ENCODE data around the gene RTEL1. TPM values are rescaled to one million over a fixed set of nuclear protein-coding genes. Genes with fewer than 3 reads are reported as not detected.

The RTEL1 gene
- total RNA-seq, 1 donor from 2014 or later = 34.1 TPM

DNA sequence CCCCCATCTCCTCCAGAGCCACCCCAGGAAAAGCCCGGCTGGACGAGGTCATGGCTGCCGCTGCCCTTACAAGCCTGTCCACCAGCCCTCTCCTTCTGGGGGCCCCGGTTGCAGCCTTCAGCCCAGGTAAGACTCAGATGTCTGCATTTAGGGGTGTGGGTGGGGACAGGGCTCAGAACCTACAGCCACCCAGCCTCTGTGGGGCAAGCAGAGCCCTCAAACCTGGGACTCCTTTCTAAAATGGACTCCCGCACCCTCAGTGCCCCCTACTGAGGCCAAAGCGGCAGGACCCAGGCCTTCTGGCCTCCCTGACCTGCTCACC lies 83.2 kb downstream of the RTEL1 start:
- DNase-seq (ENCODE audit: low spot score) (no peak), ATAC-seq (no peak)
- intact Hi-C loops (cut with DNase I) = loop anchor here (10.0 kb wide), 1 partner anchor 77 kb away; no protein-coding TSS in a partner anchor

DNA sequence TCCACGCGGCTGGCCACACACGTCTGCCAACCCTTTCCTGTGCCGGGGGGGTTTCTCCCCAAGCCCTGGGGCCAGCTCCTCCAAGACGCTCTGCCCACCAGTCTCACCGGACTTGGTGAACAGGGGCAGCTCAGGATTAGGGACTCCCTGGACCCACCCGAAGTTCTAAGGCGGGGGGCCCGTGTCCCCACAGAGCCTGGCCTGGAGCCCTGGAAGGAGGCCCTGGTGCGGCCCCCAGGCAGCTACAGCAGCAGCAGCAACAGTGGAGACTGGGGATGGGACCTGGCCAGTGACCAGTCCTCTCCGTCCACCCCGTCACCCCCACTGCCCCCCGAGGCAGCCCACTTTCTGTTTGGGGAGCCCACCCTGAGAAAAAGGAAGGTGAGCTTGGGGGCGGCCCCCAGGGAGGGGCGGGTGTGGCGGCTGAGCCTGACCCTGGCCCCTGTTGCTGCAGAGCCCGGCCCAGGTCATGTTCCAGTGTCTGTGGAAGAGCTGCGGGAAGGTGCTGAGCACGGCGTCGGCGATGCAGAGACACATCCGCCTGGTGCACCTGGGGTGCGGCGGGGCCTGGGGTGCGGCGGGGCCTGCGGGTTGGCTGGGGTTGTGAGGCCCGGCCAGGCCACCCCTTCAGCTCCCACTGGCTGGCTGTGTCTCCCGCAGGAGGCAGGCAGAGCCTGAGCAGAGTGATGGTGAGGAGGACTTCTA lies 83.7 kb downstream of the RTEL1 start:
- ATAC-seq = no peak
- DNase-seq (ENCODE audit: low spot score) = no peak
- intact Hi-C loops (cut with DNase I) = loop anchor here (10.0 kb wide), 1 partner anchor 77 kb away; no protein-coding TSS in a partner anchor

DNA sequence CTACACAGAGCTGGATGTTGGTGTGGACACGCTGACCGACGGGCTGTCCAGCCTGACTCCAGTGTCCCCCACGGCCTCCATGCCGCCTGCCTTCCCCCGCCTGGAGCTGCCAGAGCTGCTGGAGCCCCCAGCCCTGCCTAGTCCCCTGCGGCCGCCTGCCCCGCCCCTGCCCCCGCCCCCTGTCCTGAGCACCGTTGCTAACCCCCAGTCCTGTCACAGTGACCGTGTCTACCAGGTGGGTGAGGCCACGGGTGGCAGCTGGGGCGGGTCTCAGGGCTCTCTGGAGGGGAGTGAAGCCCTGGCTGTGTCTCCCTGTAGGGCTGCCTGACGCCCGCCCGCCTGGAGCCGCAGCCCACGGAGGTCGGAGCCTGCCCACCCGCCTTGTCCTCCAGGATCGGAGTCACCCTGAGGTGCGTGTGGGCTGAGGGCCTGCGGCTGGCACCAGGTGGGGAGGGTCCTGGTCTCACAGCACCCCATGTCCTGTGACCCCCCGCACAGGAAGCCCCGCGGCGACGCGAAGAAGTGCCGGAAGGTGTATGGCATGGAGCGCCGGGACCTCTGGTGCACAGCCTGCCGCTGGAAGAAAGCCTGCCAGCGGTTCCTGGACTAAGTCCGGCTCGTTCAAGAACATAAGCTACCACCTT lies 84.4 kb downstream of the RTEL1 start:
- ATAC-seq (no peak), DNase-seq (ENCODE audit: low spot score) (peak; percentile 66)
- intact Hi-C loops (cut with DNase I) = loop anchor here (10.0 kb wide), 1 partner anchor 78 kb away; no protein-coding TSS in a partner anchor

DNA sequence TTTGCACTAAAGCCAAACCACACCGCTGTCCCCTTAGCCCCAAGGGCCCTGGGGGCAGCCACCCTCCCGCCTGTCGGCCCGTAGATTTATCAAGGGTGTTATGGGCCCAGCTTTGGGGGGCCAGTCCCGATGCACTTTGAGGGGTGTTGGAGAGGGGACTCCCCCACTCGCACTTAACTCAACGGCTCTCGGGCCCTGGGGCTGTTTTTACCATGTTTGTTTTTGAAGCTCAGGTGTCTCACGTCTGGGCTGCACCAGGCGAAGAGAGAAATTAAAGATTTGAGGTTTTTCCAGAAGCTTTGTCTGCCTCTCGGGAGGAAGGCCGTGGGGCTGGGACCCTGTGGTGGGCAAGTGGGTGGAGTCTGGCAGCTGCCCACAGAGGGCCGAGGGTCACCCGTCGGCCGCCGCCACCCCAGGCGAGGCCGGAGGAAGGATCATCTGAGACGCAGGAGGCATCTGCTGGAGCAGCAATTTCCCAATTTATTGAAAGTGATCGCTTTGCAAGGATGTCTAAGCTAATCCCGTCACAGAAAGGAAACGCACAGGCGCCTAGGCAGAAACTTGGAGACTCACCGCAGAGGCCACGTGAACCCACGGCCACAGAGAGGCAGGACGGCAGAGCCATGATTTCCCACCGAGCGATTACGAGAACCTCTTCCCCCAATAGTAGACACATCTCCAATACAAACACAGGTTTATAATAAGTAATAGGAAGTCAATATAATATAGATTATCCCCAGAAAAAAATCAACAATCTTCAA lies 85.3 kb downstream of the RTEL1 start:
- ATAC-seq (no peak), DNase-seq (ENCODE audit: low spot score) (peak; percentile 57)
- intact Hi-C loops (cut with DNase I) = loop anchor here (10.0 kb wide), 1 partner anchor 79 kb away; no protein-coding TSS in a partner anchor

DNA sequence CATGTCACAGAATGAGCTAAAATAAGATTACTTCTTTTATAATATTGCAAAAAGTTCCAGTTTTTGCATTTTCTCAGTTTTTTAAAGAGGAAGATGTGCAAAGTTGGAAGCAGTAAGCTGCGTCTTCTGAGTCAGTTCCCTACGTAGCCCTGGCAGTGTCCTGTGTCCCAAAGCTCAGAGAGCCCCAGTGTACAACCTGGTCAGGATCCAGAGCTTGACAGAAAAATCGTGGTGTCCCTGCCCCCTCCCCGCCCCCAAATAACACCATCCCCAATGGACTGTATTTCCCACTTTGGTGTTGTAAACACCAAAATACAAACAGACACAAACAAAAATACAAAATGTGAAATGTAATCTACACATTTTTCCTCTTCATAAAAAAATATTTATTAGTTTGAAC lies 86.0 kb downstream of the RTEL1 start:
- no peak for DNase-seq (ENCODE audit: low spot score)
- intact Hi-C loops (cut with DNase I) = loop anchor here (10.0 kb wide), 1 partner anchor 79 kb away; no protein-coding TSS in a partner anchor

DNA sequence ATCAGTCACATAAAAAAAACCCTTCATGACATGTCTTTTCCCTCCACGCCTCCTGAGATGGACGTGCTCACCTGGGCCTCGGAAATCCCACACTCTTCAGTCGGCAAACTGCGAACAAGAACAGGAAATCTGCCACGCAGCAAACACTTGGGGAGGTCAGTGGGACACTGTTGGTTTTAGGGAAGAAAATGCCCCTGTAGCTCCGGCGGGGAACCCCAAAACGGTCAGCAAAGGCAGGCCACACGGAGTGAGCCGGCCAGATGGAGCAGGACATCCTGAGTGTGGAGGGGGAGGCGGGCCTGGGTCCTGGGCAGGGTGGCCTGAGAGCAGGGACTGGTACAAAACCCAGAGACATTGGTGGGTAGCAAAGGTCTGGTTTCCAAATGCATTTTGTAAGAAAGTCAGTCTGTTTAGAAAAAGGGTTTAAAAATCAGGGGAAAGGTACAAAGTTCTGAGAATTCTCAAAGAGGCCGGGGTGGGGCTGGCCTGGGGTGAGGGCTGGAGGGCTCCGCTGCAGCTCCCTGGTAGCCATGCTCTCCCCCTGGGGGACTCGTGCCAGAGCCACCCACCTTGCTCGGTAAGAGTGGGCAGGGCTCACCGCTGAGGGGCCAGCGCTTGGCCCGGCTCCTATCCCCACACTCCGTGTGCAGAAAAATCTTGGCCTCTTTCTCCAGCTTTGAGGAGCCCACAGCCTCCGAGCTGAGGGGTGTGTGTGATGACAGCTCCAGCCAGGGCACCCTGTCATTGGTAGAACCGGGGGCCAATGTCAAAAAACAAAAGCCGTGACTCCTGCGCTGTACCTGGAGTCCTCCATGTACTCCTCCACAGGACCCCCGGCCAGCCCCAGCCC lies 86.7 kb downstream of the RTEL1 start:
- intact Hi-C loops (cut with DNase I) = loop anchor here (10.0 kb wide), 1 partner anchor 80 kb away; no protein-coding TSS in a partner anchor
- DNase-seq (ENCODE audit: low spot score) (no peak), ATAC-seq (no peak)

More for the DNA sequence above, 86.0 kb downstream of the RTEL1 start:
- no peak for ATAC-seq

DNA sequence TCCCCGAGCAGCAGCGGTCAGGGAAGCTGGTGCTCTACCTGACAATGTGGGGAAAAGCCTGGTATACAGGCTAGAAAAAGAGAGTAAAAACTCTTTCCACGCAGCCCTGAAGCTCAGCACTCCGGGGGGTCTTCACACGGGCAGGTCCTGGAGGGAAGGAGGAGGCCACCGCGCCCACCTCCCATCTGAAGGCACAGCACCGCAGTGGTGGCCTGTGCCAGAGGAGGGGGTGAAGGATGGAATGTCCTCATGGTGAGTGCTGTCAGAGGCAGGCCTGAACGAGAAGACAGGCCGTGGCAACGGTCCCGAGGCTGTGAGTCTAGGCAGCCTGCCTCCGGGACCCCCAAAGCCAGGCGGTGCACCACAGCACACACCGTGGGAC lies 87.3 kb downstream of the RTEL1 start:
- DNase-seq (ENCODE audit: low spot score) = no peak
- intact Hi-C loops (cut with DNase I) = loop anchor here (10.0 kb wide), 1 partner anchor 81 kb away; no protein-coding TSS in a partner anchor
- ATAC-seq = no peak

Other genes starting within 250 kb of the RTEL1 start
- not detected for gene KCNQ2, start 185.7 kb upstream of the RTEL1 start, total RNA-seq
- gene EEF1A2, start 159.2 kb upstream of the RTEL1 start, total RNA-seq = 0.45 TPM
- gene PPDPF, start 137.5 kb upstream of the RTEL1 start, total RNA-seq = 257 TPM
- 0.13 TPM for gene PTK6, start 120.9 kb upstream of the RTEL1 start, total RNA-seq
- gene SRMS, start 110.6 kb upstream of the RTEL1 start, total RNA-seq = not detected
- gene FNDC11, start 104.2 kb upstream of the RTEL1 start, total RNA-seq = 0.94 TPM
- 21.4 TPM for gene HELZ2, start 84.1 kb upstream of the RTEL1 start, total RNA-seq
- 11.1 TPM for gene GMEB2, start 31.2 kb upstream of the RTEL1 start, total RNA-seq
- 19.7 TPM for gene STMN3, start 4.9 kb upstream of the RTEL1 start, total RNA-seq
- 6.1 TPM for gene TNFRSF6B, start 38.3 kb downstream of the RTEL1 start, total RNA-seq
- gene ARFRP1, start 49.7 kb downstream of the RTEL1 start, total RNA-seq = 49.1 TPM
- gene ZGPAT, start 49.7 kb downstream of the RTEL1 start, total RNA-seq = 23.8 TPM
- 8.1 TPM for gene LIME1, start 78.4 kb downstream of the RTEL1 start, total RNA-seq
- gene SLC2A4RG, start 81.5 kb downstream of the RTEL1 start, total RNA-seq = 73.0 TPM
- 30.2 TPM for gene ZBTB46, start 173.0 kb downstream of the RTEL1 start, total RNA-seq
- gene ABHD16B, start 203.2 kb downstream of the RTEL1 start, total RNA-seq = not detected
- gene TPD52L2, start 207.0 kb downstream of the RTEL1 start, total RNA-seq = 69.1 TPM
- gene DNAJC5, start 236.8 kb downstream of the RTEL1 start, total RNA-seq = 30.1 TPM